WTC11 (cell line): ENCODE results near the gene P2RY6.

Experiments
- CREB1 ChIP-seq: sonication (generic); formaldehyde crosslinking; IDR thresholded peaks from 2 replicates; pipeline ENCODE4 v1.8.0; 2023; ENCODE audit warnings: mild to moderate bottlenecking, missing genetic modification reagents
- ETV6 ChIP-seq: sonication (generic); formaldehyde crosslinking; IDR thresholded peaks from 2 replicates; pipeline ENCODE4 v1.8.1; 2022; ENCODE audit warnings: mild to moderate bottlenecking, missing genetic modification reagents
- MXD4 ChIP-seq: fragments of 250-450 bp; sonication (Bioruptor Pico); IDR thresholded peaks from 2 replicates; pipeline ENCODE4 v1.8.0; 2021; ENCODE audit warnings: mild to moderate bottlenecking, moderate library complexity, borderline replicate concordance
- ZNF671 ChIP-seq: fragments of 250-450 bp; sonication (Bioruptor Pico); IDR thresholded peaks from 2 replicates; pipeline ENCODE4 v1.8.0; 2021; ENCODE audit warnings: mild to moderate bottlenecking
- TF ChIP-seq, protein P1 (sequence below): fragments of 200-600 bp; IDR thresholded peaks from 2 replicates; pipeline ENCODE4 v1.8.0; 2022; ENCODE audit warnings: antibody characterized with exemption
- TF ChIP-seq, protein P2 (sequence below): sonication (generic); formaldehyde crosslinking; IDR thresholded peaks from 2 replicates; pipeline ENCODE4 v1.8.1; 2022; ENCODE audit warnings: mild to moderate bottlenecking, missing genetic modification reagents, moderate library complexity, borderline replicate concordance
- TF ChIP-seq, protein P3 (sequence below): sonication (generic); formaldehyde crosslinking; IDR thresholded peaks from 2 replicates; pipeline ENCODE4 v1.8.0; 2022; ENCODE audit warnings: mild to moderate bottlenecking, missing genetic modification reagents

DNA sequence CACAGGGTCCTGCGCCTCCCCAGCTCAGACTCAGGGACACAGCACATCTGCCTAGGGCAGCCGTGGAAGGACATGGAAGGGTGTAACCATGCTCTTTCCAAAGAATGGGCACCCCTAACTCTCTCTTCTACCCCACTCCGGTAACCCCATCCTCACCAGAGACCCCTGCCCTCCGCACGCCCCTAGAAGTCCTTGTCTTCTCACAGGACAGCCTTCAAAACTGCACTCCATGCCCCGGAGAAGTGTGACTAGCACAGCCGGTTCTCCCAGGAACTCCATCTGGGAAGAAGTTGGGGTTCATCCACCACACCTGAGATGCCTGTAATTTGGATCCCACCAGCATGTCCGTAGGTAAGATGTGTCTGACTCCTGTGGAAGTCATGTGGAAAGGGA lies 29.0 kb upstream of the P2RY6 start:
- TF ChIP-seq, protein P1, sequence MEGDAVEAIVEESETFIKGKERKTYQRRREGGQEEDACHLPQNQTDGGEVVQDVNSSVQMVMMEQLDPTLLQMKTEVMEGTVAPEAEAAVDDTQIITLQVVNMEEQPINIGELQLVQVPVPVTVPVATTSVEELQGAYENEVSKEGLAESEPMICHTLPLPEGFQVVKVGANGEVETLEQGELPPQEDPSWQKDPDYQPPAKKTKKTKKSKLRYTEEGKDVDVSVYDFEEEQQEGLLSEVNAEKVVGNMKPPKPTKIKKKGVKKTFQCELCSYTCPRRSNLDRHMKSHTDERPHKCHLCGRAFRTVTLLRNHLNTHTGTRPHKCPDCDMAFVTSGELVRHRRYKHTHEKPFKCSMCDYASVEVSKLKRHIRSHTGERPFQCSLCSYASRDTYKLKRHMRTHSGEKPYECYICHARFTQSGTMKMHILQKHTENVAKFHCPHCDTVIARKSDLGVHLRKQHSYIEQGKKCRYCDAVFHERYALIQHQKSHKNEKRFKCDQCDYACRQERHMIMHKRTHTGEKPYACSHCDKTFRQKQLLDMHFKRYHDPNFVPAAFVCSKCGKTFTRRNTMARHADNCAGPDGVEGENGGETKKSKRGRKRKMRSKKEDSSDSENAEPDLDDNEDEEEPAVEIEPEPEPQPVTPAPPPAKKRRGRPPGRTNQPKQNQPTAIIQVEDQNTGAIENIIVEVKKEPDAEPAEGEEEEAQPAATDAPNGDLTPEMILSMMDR, result no peak
- TF ChIP-seq ETV6 (CRISPR knock-in tag) (no peak), ZNF671 (CRISPR knock-in tag) (no peak), CREB1 (CRISPR knock-in tag) (no peak), MXD4 (CRISPR knock-in tag) (no peak)
- TF ChIP-seq, protein P2, sequence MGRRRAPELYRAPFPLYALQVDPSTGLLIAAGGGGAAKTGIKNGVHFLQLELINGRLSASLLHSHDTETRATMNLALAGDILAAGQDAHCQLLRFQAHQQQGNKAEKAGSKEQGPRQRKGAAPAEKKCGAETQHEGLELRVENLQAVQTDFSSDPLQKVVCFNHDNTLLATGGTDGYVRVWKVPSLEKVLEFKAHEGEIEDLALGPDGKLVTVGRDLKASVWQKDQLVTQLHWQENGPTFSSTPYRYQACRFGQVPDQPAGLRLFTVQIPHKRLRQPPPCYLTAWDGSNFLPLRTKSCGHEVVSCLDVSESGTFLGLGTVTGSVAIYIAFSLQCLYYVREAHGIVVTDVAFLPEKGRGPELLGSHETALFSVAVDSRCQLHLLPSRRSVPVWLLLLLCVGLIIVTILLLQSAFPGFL (CRISPR knock-in tag), result no peak
- TF ChIP-seq, protein P3, sequence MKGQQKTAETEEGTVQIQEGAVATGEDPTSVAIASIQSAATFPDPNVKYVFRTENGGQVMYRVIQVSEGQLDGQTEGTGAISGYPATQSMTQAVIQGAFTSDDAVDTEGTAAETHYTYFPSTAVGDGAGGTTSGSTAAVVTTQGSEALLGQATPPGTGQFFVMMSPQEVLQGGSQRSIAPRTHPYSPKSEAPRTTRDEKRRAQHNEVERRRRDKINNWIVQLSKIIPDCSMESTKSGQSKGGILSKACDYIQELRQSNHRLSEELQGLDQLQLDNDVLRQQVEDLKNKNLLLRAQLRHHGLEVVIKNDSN (CRISPR knock-in tag), result no peak
